SK-N-MC (cell line): Measurements from ENCODE around the gene PCDHA1.

Experiments
- EZH2 ChIP-seq: fragments of 200-600 bp; sonication (generic); IDR thresholded peaks from one replicate; pipeline ENCODE4 v1.6.1; 2017; ENCODE audit warnings: antibody characterized with exemption
- POLR2AphosphoS5 ChIP-seq: IDR thresholded peaks from 2 replicates; pipeline ENCODE4 v1.6.1; 2012; ENCODE audit warnings: mild to moderate bottlenecking, low read depth, low read length, borderline replicate concordance

GRCh38 chr5:140927228-140927573 lies 141.3 kb downstream of the PCDHA1 start:
- TF ChIP-seq EZH2 (no peak), POLR2AphosphoS5 (no peak)
